IPS DF 4.7 (cell line): ENCODE data around the gene OR8S1.
"Not testable (repeated sequence)": the region's sequence is repeated elsewhere in the genome, so short reads cannot be mapped to it uniquely, and the experiment has no call there.

ENCODE experiments used
- DNase-seq: peaks from one replicate; pipeline ENCODE4 v3.0.0-alpha.2; 2013; ENCODE audit warnings: low spot score; ENCODE audit errors: extremely low read depth

OR8S1 gene, protein sequence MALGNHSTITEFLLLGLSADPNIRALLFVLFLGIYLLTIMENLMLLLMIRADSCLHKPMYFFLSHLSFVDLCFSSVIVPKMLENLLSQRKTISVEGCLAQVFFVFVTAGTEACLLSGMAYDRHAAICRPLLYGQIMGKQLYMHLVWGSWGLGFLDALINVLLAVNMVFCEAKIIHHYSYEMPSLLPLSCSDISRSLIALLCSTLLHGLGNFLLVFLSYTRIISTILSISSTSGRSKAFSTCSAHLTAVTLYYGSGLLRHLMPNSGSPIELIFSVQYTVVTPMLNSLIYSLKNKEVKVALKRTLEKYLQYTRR

DNA sequence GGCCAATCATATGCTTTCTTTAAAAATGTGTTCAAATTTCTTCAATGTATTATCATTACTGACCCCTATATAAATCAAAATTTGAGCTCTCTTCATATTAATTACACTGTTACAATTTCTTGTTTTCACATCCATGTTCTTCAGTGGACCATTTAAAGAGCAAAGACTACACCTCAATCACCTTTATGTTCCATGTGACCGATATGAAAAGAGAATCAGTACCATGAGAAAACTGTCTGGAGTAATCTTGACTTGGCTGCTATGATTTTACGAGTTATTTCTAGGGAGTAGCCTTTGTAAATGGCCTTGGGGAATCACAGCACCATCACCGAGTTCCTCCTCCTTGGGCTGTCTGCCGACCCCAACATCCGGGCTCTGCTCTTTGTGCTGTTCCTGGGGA, at the start of gene OR8S1:
Gene OR8S1 (plus strand): TSS at position 301 of the 400 bp plus-strand sequence. CDS start 0 bp downstream, at position 301.
- DNase-seq: no peak

DNA sequence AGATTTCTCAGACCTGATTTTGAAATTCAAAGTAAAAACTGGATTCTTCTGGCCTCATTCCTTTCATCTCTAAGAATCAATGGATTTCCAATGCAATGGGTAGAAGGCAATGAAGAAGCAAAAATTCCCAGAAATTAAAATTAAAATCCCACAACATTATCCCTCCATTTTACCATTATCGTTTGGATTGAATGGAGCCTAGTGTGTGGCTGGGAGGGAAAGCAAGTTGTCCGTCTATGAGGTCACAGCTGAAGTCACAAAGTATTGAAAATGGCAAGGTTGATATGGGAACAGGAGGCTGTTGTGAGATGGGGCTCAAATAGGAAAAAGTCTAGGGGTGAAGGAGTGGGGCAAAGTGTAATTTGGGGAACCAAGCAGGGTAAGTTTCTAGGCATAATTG, 43.2 kb upstream of the OR8S1 start, which contains the start of gene C12orf54:
Gene C12orf54 (plus strand): TSS at position 301 of the 400 bp plus-strand sequence. CDS start 799 bp downstream, outside the sequence.
- DNase-seq: no peak

DNA sequence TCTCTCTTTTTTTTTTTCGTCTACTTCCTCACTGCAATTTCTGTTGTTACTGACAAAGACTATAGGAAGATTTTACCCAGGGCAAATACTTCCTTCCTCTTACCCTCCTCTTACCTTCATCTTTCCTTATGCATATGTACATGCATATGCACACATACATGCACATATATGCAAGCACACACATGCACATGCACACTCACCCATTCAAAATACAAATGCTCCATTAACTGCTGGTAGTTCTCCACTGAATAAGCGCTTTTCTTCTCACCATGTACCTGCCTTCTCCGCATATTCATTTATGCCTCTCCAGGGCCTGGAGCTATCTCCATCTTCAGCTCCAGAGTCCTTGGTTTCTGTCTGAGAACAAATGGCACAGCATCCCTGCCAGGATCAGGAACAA, 42.5 kb upstream of the OR8S1 start:
- no peak for DNase-seq

DNA sequence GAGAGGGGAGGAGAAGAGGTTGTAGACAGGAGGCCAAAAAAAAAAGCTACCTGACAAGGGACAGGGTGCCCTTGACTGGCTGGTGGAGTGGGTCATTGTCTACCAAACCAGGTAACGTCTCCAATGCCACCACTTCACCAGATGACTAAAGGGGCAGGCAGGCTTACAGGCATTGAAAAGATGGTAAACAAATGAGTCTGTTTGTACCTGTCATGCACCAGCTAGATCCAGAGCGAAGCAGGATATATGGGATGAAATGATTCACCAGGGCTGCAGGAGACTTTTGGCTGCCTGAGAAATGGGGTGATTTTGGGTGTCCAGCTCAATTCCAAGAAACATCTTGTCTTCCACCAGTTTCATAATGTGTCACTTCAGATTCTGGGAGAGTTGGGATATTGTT, 39.2 kb upstream of the OR8S1 start:
- no peak for DNase-seq

DNA sequence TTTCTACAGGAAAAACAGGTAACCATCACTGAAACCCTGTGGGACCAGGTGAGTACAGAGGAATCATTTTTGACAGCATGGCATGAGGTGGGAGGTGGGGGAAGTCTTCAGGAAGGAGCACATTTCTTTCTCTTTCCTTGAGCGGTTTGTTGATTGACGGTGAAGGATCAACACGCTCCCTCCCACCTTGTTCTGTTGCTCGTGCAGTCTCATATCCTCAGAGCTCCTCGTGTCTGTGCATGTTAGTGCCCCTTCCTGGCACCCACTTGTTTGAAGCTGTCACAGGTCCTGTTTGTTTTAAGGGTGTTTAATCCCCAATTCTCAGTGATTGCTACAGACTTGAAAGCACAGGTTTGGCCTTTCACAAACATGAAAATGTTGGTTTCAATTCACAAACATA, 38.8 kb upstream of the OR8S1 start:
- no peak for DNase-seq

DNA sequence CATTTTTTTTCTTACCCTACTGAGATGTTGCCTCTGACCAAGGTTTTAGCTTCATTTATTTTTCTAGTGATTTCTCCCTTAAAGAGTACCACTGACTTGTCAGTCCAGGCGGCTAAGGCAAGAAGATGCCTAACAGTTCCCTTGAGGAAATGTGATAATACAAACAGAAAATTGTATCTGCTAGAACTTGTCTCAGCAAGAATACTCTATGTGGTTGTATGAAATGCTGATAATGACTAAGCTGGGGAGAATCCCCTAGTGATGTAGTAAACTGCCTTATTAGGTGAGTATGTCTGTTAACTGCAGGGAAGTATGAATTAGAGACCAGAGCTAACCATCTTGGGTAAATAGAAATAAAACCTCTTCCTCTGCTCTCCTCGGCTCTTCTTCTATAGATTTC, 36.4 kb upstream of the OR8S1 start:
- DNase-seq: no peak

DNA sequence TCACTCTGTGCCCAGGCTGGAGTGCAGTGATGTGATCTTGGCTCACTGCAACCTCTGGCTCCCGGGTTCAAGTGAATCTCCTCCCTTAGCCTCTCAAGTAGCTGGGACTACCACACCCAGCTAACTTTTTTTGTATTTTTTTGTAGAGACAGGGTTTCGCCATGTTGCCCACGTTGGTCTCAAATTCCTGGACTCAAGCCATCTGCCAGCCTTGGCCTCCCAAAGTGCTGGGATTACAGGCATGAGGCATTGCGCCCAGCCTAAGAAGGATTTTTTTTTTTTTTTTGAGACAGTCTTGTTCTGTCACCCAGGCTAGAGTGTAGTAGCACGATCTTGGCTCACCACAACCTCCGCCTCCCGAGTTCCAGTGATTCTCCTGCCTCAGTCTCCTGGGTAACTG, 36.0 kb upstream of the OR8S1 start:
- DNase-seq: not testable (repeated sequence)

DNA sequence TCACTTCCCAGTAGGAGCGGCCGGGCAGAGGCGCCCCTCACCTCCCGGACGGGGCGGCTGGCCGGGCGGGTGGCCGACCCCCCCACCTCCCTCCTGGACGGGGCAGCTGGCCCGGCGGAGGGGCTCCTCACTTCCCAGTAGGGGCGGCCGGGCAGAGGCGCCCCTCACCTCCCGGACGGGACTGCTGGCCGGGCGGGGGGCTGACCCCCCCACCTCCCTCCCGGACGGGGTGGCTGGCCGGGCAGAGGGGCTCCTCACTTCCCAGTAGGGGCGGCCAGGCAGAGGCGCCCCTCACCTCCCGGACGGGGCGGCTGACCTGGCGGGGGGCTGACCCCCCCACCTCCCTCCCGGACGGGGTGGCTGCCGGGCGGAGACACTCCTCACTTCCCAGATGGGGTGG, 25.2 kb upstream of the OR8S1 start:
- DNase-seq: not testable (repeated sequence)

DNA sequence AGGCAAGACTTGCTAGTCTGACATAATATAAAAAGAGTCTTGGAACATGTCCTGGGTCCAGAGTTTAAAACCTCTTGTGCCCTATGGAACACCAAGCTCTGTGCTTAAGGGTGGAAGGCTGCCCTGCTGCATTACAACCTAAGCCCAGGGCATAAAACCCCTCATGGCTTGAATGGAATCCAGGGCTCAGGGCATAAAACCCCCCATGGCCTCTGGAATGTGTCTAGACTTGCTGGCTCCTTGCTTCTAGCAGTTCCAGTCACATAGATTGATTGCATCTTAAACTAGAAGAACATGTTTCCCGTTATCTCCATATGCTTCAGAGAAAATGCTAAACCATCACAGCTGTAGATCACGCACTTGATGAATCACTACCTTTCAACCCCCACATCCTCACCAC, 18.6 kb upstream of the OR8S1 start:
- DNase-seq: not testable (repeated sequence)

DNA sequence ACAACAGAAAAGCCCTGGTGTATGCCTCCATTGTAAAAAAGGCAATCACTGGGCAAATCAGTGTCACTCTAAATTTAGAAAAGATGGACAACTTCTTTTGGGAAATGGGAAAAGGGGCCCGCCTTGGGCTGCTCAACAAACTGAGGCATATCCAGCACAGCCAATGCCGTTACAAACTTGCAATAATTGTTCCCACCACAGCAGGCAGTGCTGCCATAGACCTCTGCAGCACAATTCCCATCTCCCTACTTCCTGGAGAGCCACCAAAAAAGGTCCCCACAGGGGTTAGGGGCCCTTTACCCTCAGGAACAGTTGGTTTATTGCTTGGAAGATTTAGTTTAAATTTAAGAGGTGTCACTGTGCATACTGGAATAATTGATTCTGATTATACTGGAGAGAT, 16.4 kb upstream of the OR8S1 start:
- DNase-seq: no peak

DNA sequence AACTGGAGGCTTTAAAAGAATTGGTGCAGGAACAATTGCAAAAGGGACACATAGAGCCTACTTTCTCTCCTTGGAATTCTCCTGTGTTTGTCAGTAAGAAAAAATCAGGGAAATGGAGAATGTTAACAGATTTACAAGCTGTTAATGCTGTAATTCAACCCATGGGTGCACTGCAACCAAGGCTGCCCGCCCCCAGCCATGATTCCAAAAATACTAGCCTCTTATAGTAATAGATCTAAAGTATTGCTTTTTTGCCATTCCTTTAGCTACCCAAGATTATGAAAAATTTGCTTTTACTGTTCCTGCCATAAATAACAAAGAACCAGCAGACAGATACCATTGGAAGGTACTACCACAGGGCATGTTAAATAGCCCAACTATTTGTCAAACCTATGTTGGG, 15.3 kb upstream of the OR8S1 start:
- DNase-seq: no peak

DNA sequence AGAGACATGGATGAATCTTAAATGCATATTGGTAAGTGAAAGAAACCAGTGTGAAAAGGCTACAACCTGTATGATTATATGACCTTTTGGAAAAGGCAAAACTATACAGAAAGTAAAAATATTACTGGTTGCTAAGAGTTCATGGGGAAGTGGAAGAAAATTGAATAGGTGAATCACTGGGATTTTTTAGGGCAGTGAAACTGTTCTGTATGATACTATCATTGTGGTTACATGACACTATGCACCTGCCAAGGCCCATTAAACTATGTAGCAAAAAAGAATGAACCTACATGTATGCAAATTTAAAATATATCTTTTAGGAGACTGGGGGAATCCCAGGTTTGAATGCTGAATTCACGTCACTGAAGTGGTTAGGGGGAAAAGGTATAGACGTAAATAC, 12.6 kb upstream of the OR8S1 start:
- no peak for DNase-seq

DNA sequence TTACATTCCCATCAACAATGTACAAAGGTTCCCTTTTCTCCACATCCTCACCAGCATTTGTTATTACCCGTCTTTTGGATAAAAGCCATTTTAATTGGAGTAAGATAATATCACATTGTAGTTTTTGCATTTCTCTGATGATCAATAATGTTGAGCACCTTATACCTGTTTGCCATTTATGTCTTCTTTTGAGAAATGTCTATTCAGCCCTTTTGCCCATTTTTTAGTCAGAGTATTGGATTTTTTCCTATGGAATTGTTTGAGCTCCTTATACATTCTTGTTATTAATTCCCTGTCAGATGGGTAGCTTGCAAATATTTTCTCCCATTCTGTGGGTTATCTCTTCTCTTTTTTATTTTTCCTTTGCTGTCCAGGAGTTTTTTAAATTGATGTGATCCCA, 10.7 kb upstream of the OR8S1 start:
- no peak for DNase-seq

DNA sequence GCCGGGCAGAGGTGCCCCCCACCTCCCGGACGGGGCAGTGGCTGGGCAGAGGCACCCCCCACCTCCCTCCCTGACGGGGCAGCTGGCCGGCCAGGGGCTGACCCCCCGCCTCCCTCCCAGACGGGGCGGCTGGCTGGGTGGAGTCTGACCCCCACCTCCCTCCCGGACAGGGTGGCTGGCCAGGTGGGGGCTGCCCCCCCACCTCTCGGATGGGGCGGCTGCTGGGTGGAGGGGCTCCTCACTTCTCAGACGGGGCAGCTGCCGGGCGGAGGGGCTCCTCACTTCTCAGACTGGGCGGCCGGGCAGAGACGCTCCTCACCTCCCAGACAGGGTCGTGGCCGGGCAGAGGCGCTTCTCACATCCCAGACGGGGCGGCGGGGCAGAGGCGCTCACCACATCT, 5.1 kb upstream of the OR8S1 start:
- not testable (repeated sequence) for DNase-seq

DNA sequence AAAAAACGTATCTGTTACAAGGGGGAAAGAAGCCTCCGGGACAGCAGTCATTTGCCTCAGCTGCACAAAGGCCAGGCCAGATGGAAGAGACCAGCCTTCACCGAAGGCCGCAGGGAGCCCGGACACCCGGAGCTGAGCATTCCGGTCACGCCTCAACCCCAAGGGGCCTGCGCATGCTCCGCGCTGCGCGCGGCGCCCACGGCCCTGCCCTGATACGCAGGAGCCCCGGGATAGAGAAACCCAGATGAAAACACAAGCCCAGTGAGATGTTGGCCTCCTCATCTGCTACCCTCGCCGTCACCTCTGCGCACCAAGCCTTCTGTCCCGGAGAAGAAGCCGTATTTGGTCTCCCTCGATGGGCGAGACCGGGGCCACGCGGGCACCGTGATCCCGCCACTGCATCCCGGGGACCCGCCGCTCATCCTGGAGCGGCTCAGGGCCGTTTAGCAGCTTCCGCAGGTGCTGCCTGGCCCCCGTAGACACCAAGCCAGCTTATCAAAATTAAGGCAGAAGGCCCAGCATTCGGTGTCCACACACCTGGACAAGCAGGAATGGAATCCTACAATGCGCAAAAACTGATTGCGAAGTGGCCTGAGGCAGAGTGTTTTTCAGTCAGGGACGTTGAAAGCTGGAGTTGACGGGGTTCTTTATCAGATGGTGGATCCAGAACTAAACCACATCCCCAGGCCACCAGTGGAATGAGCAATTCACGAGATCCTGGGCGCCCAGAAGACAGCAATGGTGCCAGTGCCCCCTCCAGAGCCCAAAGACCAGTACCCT, 2.6 kb downstream of the OR8S1 start:
- DNase-seq: no peak

DNA sequence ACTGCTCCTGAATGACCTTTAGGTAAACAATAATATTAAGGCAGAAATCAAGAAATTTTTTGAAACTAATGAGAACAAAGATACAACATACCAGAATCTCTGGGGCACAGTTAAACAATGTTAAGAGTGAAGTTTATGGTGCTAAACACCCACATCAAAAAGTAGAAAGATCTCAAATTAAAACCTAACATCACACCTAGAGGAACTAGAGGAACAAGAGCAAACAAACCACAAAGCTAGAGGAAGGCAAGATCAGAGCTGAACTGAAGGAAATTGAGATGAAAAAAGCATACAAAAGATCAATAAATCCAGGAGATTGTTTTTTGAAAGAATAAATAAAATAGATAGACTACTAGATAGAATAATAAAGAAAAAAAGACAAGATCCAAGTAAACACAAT, 7.2 kb downstream of the OR8S1 start:
- no peak for DNase-seq

DNA sequence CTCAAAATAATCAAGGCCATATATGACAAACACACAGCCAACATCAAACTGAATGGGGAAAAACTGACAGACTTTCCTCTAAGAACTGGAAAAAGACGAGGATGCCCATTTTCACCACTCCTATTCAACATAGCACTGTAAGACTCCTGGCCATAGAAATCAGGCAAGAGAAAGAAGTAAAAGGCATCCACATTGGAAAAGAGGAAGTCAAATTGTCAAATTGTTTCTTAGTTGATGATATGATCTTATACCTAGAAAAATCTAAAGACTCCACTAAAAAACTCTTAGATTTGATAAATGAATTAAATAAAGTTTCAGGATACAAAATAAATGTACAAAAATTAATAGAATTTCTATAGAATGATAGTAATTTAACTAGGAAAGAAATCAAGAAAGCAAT, 11.2 kb downstream of the OR8S1 start:
- no peak for DNase-seq

DNA sequence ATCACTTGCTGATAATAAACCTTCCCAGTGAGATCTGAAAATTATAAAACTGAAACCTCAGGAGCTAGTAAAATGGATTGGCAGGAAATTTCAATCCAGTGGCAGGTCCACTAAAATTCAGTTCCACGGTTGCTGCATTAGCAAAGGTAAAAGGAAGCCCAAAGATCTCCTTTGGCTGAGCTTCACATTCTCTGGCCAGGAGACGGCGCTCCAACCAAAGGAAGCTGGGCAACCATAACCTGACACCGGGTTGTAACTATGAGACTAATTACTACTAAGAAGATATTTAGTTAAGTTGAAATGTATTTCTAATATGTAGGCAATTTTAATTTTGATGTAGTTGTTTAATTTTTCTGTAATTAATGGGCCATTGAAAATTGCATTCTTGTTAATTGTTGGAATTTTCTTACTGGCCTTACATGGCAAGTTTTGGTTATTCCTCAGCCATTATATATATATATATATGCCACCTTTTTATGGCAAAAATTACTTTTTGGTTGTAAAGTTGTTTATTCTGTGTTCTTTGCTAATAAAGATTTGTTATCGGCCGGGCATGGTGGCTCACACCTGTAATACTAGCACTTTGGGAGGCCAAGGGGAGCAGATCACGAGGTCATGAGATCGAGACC, 17.0 kb downstream of the OR8S1 start:
- peak; percentile 22 for DNase-seq

DNA sequence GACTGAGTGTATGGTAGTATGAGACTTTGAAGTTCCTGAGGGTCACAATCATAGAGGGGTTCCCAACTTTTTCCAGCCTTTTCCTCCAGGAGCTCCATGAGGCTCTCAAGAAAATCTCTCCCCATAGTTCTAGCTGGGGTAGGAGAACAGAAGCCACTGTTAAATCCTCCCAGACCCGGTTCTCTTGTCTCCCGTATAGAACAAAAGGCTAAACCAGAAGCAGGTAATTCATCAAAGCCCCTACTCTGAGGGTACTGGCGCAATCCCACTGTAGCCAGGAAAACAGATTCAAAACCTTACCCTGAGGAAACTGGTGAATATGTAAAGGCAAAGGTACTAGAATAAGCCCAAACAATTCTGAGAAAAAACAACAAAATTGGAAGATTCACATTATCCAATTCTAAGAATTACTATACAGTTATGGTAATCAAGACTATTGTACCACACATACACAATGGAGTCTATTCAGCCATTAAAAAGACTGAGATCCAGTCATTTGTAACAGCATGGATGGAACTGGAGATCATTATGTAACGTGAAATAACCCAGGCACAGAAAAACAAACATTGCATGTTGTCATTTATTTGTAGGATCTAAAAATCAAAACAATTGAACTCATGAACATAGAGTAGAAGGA, 20.5 kb downstream of the OR8S1 start:
- DNase-seq: no peak

DNA sequence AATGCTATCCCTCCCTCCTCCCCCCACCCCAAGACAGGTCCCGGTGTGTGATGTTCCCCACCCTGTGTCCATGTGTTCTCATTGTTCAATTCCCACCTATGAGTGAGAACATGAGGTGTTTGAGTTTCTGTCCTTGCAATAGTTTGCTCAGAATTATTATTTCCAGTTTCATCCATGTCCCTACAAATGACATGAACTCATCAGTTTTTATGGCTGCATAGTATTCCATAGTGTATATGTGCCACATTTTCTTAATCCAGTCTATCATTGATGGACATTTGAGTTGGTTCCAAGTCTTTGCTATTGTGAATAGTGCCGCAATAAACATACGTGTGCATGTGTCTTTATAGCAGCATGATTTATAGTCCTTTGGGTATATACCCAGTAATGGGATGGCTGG, 21.6 kb downstream of the OR8S1 start:
- DNase-seq: not testable (repeated sequence)

DNA sequence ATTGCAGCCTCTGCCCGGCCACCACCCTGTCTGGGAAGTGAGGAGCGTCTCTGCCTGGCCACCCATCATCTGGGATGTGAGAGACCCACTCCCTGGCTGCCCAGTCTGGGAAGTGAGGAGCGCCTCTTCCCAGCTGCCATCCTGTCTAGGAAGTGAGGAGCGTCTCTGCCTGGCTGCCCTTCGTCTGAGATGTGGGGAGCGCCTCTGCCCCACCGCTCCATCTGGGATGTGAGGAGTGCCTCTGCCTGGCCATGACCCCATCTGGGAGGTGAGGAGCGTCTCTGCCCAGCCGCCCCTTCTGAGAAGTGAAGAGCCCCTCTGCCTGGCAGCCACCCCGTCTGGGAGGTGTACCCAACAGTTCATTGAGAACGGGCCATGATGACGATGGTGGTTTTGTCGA, 26.2 kb downstream of the OR8S1 start:
- DNase-seq: not testable (repeated sequence)
